ENCODE data around the gene AGPAT2.

GRCh38 chr9:136656183-136656738, 31.0 kb downstream of the AGPAT2 start:
- TF ChIP-seq POLR2A (IDR thresholded peaks at IDR 0.05) = no peak
- TF ChIP-seq CTCF (IDR thresholded peaks at IDR 0.05) = no peak
- TF ChIP-seq POLR2AphosphoS5 (IDR thresholded peaks at IDR 0.05) = no peak
- no peak for TF ChIP-seq EP300 (IDR thresholded peaks at IDR 0.05)

Data from gastroesophageal sphincter (tissue), 3 donors.